ENCODE results near the gene NKTR.

NKTR gene

DNA sequence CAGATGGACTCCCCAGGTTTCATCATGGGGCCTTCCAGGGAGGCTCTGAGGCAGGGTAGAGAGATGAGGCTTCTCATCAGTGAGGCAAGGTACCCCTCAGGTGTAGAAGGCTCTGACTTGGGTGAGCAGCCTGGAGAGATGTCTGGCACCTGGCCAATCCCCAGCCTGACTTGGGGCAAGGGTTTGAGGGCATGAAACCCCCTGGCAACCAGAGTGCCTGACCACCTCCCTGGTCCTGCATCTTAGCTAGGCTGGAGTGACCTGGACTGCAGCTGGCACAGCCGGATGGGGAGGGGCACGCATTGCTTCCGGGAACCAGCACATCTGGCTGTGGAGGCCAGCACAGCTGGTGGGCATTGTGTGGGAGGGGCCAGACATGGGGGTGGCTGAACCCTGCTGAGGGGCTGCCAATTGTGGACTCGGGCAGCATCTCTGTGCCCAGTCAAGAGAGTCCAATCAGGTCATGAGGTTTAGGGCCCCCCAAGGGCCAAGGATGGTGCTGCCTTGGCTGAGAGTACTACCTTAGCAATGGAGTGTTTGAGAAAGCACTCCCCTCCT is 54.9 kb downstream of the NKTR start:
- Histone ChIP-seq H3K27me3 (ENCODE audit: insufficient read depth, insufficient read length) (no peaks in the 10 kb centered on the region), H3K4me1 (ENCODE audit: insufficient read depth, insufficient read length) (peaks cover 34% of the 10 kb centered on the region), H3K36me3 (ENCODE audit: insufficient read depth, insufficient read length, low read length) (peaks cover 34% of the 10 kb centered on the region), H3K4me3 (ENCODE audit: insufficient read length, low read depth) (peak overlapping the region; percentile 69), H3K9me3 (ENCODE audit: insufficient read depth, low read length) (no peaks in the 10 kb centered on the region), H3K9ac (ENCODE audit: insufficient read length, low read depth) (peak overlapping the region; percentile 91)
- TF ChIP-seq SUZ12 (IDR thresholded peaks at IDR 0.05; ENCODE audit: extremely low read depth, insufficient read depth, insufficient read length) (no peak), ZNF274 (IDR thresholded peaks at IDR 0.05; ENCODE audit: low read depth, low read length) (no peak), YY1 (IDR thresholded peaks at IDR 0.05; ENCODE audit: insufficient read depth, insufficient read length) (no peak)
- no peak for DNase-seq (ENCODE audit: low read depth, low spot score)

DNA sequence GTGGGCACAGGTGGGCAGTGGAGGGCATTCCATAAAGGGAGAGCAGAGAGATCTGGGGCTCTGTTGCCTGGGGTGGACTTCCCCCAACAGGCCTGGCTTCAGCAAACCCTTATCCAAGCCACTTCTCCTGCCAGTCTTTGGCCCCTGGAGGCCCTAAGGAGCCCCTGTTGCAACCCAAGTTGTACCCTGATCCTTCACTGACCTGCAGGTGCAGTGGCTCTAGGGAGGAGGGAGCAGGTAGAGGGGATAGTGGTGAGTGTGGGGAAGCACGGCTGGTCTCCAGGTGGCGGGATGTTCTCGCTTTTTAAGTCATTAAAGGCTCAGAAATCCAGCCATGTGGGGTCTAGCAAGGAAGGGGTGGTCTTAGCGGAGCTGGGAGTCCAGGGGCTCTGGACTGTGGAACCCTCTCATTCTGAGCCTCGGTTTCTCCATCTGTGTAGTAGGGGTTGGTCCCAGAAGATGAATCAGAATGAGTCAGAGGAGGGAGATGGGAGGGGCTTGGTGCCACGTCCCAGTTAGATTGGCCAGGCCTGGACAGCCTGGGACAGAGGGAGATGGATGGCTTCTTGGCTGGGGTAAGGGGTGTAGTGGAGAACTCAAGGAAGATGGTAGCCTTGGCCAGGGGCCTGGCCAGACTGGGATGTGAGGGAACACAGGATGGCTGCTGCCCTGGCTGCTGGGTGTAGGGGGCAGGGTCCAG is 55.6 kb downstream of the NKTR start:
- Histone ChIP-seq H3K27me3 (ENCODE audit: insufficient read depth, insufficient read length) (no peaks in the 10 kb centered on the region), H3K36me3 (ENCODE audit: insufficient read depth, insufficient read length, low read length) (peaks cover 35% of the 10 kb centered on the region), H3K9me3 (ENCODE audit: insufficient read depth, low read length) (no peaks in the 10 kb centered on the region), H3K4me3 (ENCODE audit: insufficient read length, low read depth) (no peak overlapping the region), H3K9ac (ENCODE audit: insufficient read length, low read depth) (no peak overlapping the region), H3K4me1 (ENCODE audit: insufficient read depth, insufficient read length) (peaks cover 29% of the 10 kb centered on the region)
- no peak for TF ChIP-seq SUZ12 (IDR thresholded peaks at IDR 0.05; ENCODE audit: extremely low read depth, insufficient read depth, insufficient read length)
- TF ChIP-seq YY1 (IDR thresholded peaks at IDR 0.05; ENCODE audit: insufficient read depth, insufficient read length) = no peak
- no peak for TF ChIP-seq ZNF274 (IDR thresholded peaks at IDR 0.05; ENCODE audit: low read depth, low read length)
- no peak for DNase-seq (ENCODE audit: low read depth, low spot score)

- H3K9me3 ChIP-seq (ENCODE audit: insufficient read depth, low read length) = no peaks in the 10 kb centered on the region
- H3K36me3 ChIP-seq (ENCODE audit: insufficient read depth, insufficient read length, low read length) = peaks cover 43% of the 10 kb centered on the region
- H3K4me1 ChIP-seq (ENCODE audit: insufficient read depth, insufficient read length) = peaks cover 26% of the 10 kb centered on the region
- DNase-seq (ENCODE audit: low read depth, low spot score) = no peak
- TF ChIP-seq YY1 (IDR thresholded peaks at IDR 0.05; ENCODE audit: insufficient read depth, insufficient read length) (no peak), ZNF274 (IDR thresholded peaks at IDR 0.05; ENCODE audit: low read depth, low read length) (no peak), SUZ12 (IDR thresholded peaks at IDR 0.05; ENCODE audit: extremely low read depth, insufficient read depth, insufficient read length) (no peak)
- no peaks in the 10 kb centered on the region for H3K27me3 ChIP-seq (ENCODE audit: insufficient read depth, insufficient read length)
- H3K4me3 ChIP-seq (ENCODE audit: insufficient read length, low read depth) = no peak overlapping the region
- no peak overlapping the region for H3K9ac ChIP-seq (ENCODE audit: insufficient read length, low read depth)
Observed at GRCh38 chr3:42656680-42657610, 56.5 kb downstream of the NKTR start.

- no peak overlapping the region for H3K4me3 ChIP-seq (ENCODE audit: insufficient read length, low read depth)
- H3K27me3 ChIP-seq (ENCODE audit: insufficient read depth, insufficient read length) = no peaks in the 10 kb centered on the region
- H3K36me3 ChIP-seq (ENCODE audit: insufficient read depth, insufficient read length, low read length) = peaks cover 50% of the 10 kb centered on the region
- H3K4me1 ChIP-seq (ENCODE audit: insufficient read depth, insufficient read length) = peaks cover 19% of the 10 kb centered on the region
- DNase-seq (ENCODE audit: low read depth, low spot score) = no peak
- no peak overlapping the region for H3K9ac ChIP-seq (ENCODE audit: insufficient read length, low read depth)
- H3K9me3 ChIP-seq (ENCODE audit: insufficient read depth, low read length) = no peaks in the 10 kb centered on the region
- TF ChIP-seq YY1 (IDR thresholded peaks at IDR 0.05; ENCODE audit: insufficient read depth, insufficient read length) (no peak), SUZ12 (IDR thresholded peaks at IDR 0.05; ENCODE audit: extremely low read depth, insufficient read depth, insufficient read length) (no peak), ZNF274 (IDR thresholded peaks at IDR 0.05; ENCODE audit: low read depth, low read length) (no peak)
Observed at GRCh38 chr3:42657675-42658074, 57.2 kb downstream of the NKTR start.

DNA sequence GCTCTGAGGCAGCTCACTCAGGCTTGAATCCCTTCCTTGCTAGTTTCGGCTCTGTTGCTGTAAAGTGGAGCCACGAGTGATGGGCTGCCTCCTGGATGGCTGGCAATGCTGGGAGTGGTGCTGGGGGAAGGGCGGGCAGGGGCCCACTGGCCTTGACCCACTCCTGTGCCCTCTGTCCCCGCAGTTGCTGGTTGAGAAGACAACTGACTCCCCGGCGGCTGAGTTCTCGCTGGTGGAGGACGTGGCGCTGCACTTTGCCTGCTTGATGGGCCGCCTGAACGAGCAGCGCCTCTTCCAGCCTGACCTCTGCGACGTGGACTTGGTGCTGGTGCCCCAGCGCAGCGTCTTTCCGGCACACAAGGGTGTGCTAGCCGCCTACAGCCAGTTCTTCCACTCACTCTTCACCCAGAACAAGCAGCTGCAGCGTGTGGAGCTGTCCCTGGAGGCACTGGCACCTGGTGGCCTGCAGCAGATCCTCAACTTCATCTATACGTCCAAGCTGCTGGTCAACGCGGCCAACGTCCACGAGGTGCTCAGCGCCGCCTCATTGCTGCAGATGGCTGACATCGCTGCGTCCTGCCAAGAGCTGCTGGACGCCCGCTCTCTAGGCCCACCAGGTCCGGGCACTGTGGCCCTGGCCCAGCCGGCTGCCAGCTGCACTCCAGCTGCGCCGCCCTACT is 57.7 kb downstream of the NKTR start:
- Histone ChIP-seq H3K9me3 (ENCODE audit: insufficient read depth, low read length) (no peaks in the 10 kb centered on the region), H3K4me3 (ENCODE audit: insufficient read length, low read depth) (no peak overlapping the region), H3K27me3 (ENCODE audit: insufficient read depth, insufficient read length) (no peaks in the 10 kb centered on the region), H3K4me1 (ENCODE audit: insufficient read depth, insufficient read length) (peaks cover 17% of the 10 kb centered on the region), H3K9ac (ENCODE audit: insufficient read length, low read depth) (no peak overlapping the region), H3K36me3 (ENCODE audit: insufficient read depth, insufficient read length, low read length) (peaks cover 53% of the 10 kb centered on the region)
- DNase-seq (ENCODE audit: low read depth, low spot score) = no peak
- TF ChIP-seq YY1 (IDR thresholded peaks at IDR 0.05; ENCODE audit: insufficient read depth, insufficient read length) = no peak
- TF ChIP-seq SUZ12 (IDR thresholded peaks at IDR 0.05; ENCODE audit: extremely low read depth, insufficient read depth, insufficient read length) = no peak
- no peak for TF ChIP-seq ZNF274 (IDR thresholded peaks at IDR 0.05; ENCODE audit: low read depth, low read length)

DNA sequence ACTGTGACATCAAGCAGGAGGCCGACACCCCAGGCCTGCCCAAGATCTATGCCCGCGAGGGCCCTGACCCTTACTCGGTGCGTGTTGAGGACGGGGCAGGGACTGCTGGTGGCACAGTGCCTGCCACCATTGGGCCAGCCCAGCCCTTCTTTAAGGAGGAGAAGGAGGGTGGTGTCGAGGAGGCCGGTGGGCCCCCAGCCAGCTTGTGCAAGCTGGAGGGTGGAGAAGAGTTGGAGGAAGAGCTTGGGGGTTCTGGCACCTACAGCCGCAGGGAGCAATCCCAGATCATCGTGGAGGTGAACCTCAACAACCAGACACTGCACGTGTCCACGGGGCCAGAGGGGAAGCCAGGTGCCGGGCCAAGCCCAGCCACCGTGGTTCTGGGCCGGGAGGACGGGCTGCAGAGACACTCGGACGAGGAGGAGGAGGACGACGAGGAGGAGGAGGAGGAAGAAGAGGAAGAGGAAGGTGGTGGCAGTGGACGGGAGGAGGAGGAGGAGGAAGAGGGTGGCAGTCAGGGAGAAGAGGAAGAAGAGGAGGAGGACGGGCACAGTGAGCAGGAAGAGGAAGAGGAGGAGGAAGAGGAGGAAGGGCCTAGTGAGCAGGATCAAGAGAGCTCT is 58.4 kb downstream of the NKTR start:
- Histone ChIP-seq H3K4me3 (ENCODE audit: insufficient read length, low read depth) (no peak overlapping the region), H3K36me3 (ENCODE audit: insufficient read depth, insufficient read length, low read length) (peaks cover 59% of the 10 kb centered on the region), H3K4me1 (ENCODE audit: insufficient read depth, insufficient read length) (peaks cover 13% of the 10 kb centered on the region), H3K9me3 (ENCODE audit: insufficient read depth, low read length) (no peaks in the 10 kb centered on the region), H3K27me3 (ENCODE audit: insufficient read depth, insufficient read length) (no peaks in the 10 kb centered on the region), H3K9ac (ENCODE audit: insufficient read length, low read depth) (no peak overlapping the region)
- TF ChIP-seq ZNF274 (IDR thresholded peaks at IDR 0.05; ENCODE audit: low read depth, low read length) = no peak
- no peak for DNase-seq (ENCODE audit: low read depth, low spot score)

Data from NT2/D1 (cell line).